Subcutaneous abdominal adipose tissue (tissue), 5 donors: ENCODE data around the gene KIF14.
"Not testable (repeated sequence)": the region's sequence is repeated elsewhere in the genome, so short reads cannot be mapped to it uniquely, and the experiment has no call there.

ENCODE experiments used
- H3K27ac ChIP-seq: one replicate; pipeline ENCODE4 v1.7.0; 2013; ENCODE audit warnings: low read depth, mild to moderate bottlenecking, inconsistent platforms, low read length, moderate library complexity
- H3K27me3 ChIP-seq, 5 donors: one replicate each; pipeline ENCODE4 v1.7.0; 2013; ENCODE audit warnings: low read length in 5 of 5, inconsistent platforms in 1 of 5; ENCODE audit not compliant: control insufficient read depth in 5 of 5, insufficient read depth in 4 of 5
- H3K36me3 ChIP-seq, 5 donors: one replicate each; pipeline ENCODE4 v1.7.0; 2013; ENCODE audit warnings: low read length in 5 of 5; ENCODE audit not compliant: control insufficient read depth in 5 of 5, insufficient read depth in 5 of 5
- H3K4me1 ChIP-seq, 5 donors: one replicate each; pipeline ENCODE4 v1.7.0; 2013; ENCODE audit warnings: low read length in 5 of 5, mild to moderate bottlenecking in 3 of 5, moderate library complexity in 1 of 5; ENCODE audit not compliant: control insufficient read depth in 5 of 5, insufficient read depth in 5 of 5
- H3K4me3 ChIP-seq, 5 donors: one replicate each; pipeline ENCODE4 v1.7.0; 2013; ENCODE audit warnings: low read length in 5 of 5, low read depth in 1 of 5
- H3K9ac ChIP-seq, 5 donors: one replicate each; pipeline ENCODE4 v1.7.0; 2013; ENCODE audit warnings: low read length in 5 of 5, mild to moderate bottlenecking in 4 of 5, moderate library complexity in 3 of 5
- H3K9me3 ChIP-seq, 5 donors: one replicate each; pipeline ENCODE4 v1.7.0; 2013; ENCODE audit warnings: low read length in 5 of 5; ENCODE audit not compliant: control insufficient read depth in 5 of 5
- donor health status: healthy.
- donor health status: healthy.
- donor health status: healthy.
- donor health status: healthy.
- donor health status: healthy.

Gene KIF14

GRCh38 chr1:200619894-200620272, 668 bp downstream of the KIF14 start:
- Histone ChIP-seq H3K9me3 (no peaks in the 10 kb centered on the region), H3K27me3 (no peaks in the 10 kb centered on the region), H3K9ac (peak overlapping the region in 4 of 5 donors; percentile 62 to 84 (median 78)), H3K4me1 (peaks cover 0 to 18% (median 14%) of the 10 kb centered on the region in 5 donors), H3K36me3 (no peaks in the 10 kb centered on the region), H3K27ac (no peak overlapping the region), H3K4me3 (peak overlapping the region; percentile 45 to 82 (median 76))

- Histone ChIP-seq H3K4me1 (no peaks in the 10 kb centered on the region), H3K36me3 (no peaks in the 10 kb centered on the region), H3K9ac (no peak overlapping the region), H3K27ac (no peak overlapping the region), H3K27me3 (no peaks in the 10 kb centered on the region), H3K9me3 (no peaks in the 10 kb centered on the region), H3K4me3 (no peak overlapping the region)
Measured at GRCh38 chr1:200610846-200611245, 9.7 kb downstream of the KIF14 start.

GRCh38 chr1:200602632-200603031, 17.9 kb downstream of the KIF14 start:
- no peaks in the 10 kb centered on the region for H3K9me3 ChIP-seq
- H3K4me3 ChIP-seq = no peak overlapping the region
- no peaks in the 10 kb centered on the region for H3K36me3 ChIP-seq
- H3K27ac ChIP-seq = no peak overlapping the region
- H3K4me1 ChIP-seq = no peaks in the 10 kb centered on the region
- no peaks in the 10 kb centered on the region for H3K27me3 ChIP-seq
- H3K9ac ChIP-seq = no peak overlapping the region

GRCh38 chr1:200590001-200590400, 30.6 kb downstream of the KIF14 start:
- Histone ChIP-seq H3K9me3 (no peaks in the 10 kb centered on the region), H3K9ac (no peak overlapping the region), H3K27me3 (no peaks in the 10 kb centered on the region), H3K4me3 (no peak overlapping the region), H3K27ac (no peak overlapping the region), H3K4me1 (no peaks in the 10 kb centered on the region), H3K36me3 (no peaks in the 10 kb centered on the region)

GRCh38 chr1:200588698-200589097, 31.9 kb downstream of the KIF14 start:
- H3K27me3 ChIP-seq = no peaks in the 10 kb centered on the region
- H3K9ac ChIP-seq = no peak overlapping the region
- no peak overlapping the region for H3K27ac ChIP-seq
- H3K9me3 ChIP-seq = no peaks in the 10 kb centered on the region
- no peaks in the 10 kb centered on the region for H3K4me1 ChIP-seq
- no peaks in the 10 kb centered on the region for H3K36me3 ChIP-seq
- no peak overlapping the region for H3K4me3 ChIP-seq

GRCh38 chr1:200564319-200564718, 56.2 kb downstream of the KIF14 start:
- no peak overlapping the region for H3K27ac ChIP-seq
- no peak overlapping the region for H3K9ac ChIP-seq
- no peaks in the 10 kb centered on the region for H3K36me3 ChIP-seq
- no peaks in the 10 kb centered on the region for H3K9me3 ChIP-seq
- H3K4me3 ChIP-seq = no peak overlapping the region
- H3K27me3 ChIP-seq = no peaks in the 10 kb centered on the region
- H3K4me1 ChIP-seq = no peaks in the 10 kb centered on the region

- H3K4me3 ChIP-seq = no peak overlapping the region
- no peak overlapping the region for H3K27ac ChIP-seq
- H3K36me3 ChIP-seq = no peaks in the 10 kb centered on the region
- H3K4me1 ChIP-seq = no peaks in the 10 kb centered on the region
- H3K9ac ChIP-seq = no peak overlapping the region
- no peaks in the 10 kb centered on the region for H3K9me3 ChIP-seq
- H3K27me3 ChIP-seq = no peaks in the 10 kb centered on the region
Measured at GRCh38 chr1:200561856-200562214, 58.7 kb downstream of the KIF14 start.

- Histone ChIP-seq H3K9me3 (no peaks in the 10 kb centered on the region), H3K36me3 (no peaks in the 10 kb centered on the region), H3K27ac (no peak overlapping the region), H3K27me3 (no peaks in the 10 kb centered on the region), H3K4me1 (no peaks in the 10 kb centered on the region), H3K4me3 (no peak overlapping the region), H3K9ac (no peak overlapping the region)
Measured at GRCh38 chr1:200558866-200559459, 61.6 kb downstream of the KIF14 start.

- Histone ChIP-seq H3K4me3 (no peak overlapping the region), H3K4me1 (no peaks in the 10 kb centered on the region), H3K9ac (no peak overlapping the region), H3K27me3 (no peaks in the 10 kb centered on the region), H3K9me3 (no peaks in the 10 kb centered on the region), H3K36me3 (no peaks in the 10 kb centered on the region), H3K27ac (no peak overlapping the region)
Measured at GRCh38 chr1:200556002-200556401, 64.5 kb downstream of the KIF14 start.

- H3K36me3 ChIP-seq, H3K4me1 ChIP-seq, H3K4me3 ChIP-seq, H3K27me3 ChIP-seq, H3K9ac ChIP-seq, H3K27ac ChIP-seq, H3K9me3 ChIP-seq: not testable (repeated sequence)
Measured at GRCh38 chr1:200552737-200553136, 67.8 kb downstream of the KIF14 start.

- no peak overlapping the region for H3K27ac ChIP-seq
- H3K9ac ChIP-seq = no peak overlapping the region
- H3K36me3 ChIP-seq = no peaks in the 10 kb centered on the region
- no peaks in the 10 kb centered on the region for H3K9me3 ChIP-seq
- no peaks in the 10 kb centered on the region for H3K27me3 ChIP-seq
- no peak overlapping the region for H3K4me3 ChIP-seq
- H3K4me1 ChIP-seq = no peaks in the 10 kb centered on the region
Measured at GRCh38 chr1:200550367-200550766, 70.2 kb downstream of the KIF14 start.
